SU-DHL-6 (cell line): Measurements from ENCODE around the gene NEK11.

Experiments used
- EZH2phosphoT487 ChIP-seq: fragments of 200-600 bp; sonication (generic), shearing (Covaris generic); conservative IDR thresholded peaks from 2 replicates; pipeline ENCODE4 v1.6.1; 2018; ENCODE audit warnings: mild to moderate bottlenecking, antibody characterized with exemption, low read length, moderate library complexity, mixed read lengths
- TF ChIP-seq, protein P1 (sequence below): fragments of 200-600 bp; sonication (generic); IDR thresholded peaks from one replicate; pipeline ENCODE4 v1.5.1; 2017; ENCODE audit warnings: antibody characterized with exemption, mild to moderate bottlenecking, low read length, moderate library complexity; ENCODE audit not compliant: insufficient read depth, poor library complexity, severe bottlenecking

DNA sequence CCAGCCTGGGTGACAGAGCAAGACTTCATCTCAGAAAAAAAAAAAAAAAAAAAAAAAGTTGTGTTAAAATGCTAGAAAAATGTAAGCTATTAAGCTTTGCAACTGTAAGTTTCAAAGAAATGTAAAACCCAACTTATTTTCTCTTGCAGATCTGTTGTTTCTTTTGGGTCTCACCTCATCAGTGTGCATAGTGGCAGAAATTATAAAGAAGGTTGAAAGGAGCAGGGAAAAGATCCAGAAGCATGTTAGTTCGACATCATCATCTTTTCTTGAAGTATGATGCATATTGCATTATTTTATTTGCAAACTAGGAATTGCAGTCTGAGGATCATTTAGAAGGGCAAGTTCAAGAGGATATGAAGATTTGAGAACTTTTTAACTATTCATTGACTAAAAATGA, 25.6 kb upstream of the NEK11 start:
- TF ChIP-seq, protein P1, sequence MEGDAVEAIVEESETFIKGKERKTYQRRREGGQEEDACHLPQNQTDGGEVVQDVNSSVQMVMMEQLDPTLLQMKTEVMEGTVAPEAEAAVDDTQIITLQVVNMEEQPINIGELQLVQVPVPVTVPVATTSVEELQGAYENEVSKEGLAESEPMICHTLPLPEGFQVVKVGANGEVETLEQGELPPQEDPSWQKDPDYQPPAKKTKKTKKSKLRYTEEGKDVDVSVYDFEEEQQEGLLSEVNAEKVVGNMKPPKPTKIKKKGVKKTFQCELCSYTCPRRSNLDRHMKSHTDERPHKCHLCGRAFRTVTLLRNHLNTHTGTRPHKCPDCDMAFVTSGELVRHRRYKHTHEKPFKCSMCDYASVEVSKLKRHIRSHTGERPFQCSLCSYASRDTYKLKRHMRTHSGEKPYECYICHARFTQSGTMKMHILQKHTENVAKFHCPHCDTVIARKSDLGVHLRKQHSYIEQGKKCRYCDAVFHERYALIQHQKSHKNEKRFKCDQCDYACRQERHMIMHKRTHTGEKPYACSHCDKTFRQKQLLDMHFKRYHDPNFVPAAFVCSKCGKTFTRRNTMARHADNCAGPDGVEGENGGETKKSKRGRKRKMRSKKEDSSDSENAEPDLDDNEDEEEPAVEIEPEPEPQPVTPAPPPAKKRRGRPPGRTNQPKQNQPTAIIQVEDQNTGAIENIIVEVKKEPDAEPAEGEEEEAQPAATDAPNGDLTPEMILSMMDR: no peak
- no peak for TF ChIP-seq EZH2phosphoT487
